Activated CD8-positive, alpha-beta memory T cell treated with anti-CD3 and anti-CD28 coated beads, Interleukin-2, amount 50 U/mL, for 1 hour (primary cell): Measurements from ENCODE around the gene DOCK9.
"Not testable (repeated sequence)": the region's sequence is repeated elsewhere in the genome, so short reads cannot be mapped to it uniquely, and the experiment has no call there.

Experiments
- DNase-seq: peaks from one replicate; pipeline ENCODE4 v3.0.0-alpha.2; 2020; ENCODE audit errors: extremely low read depth

The DOCK9 gene

GRCh38 chr13:98824376-98825160 lies 153.3 kb downstream of the DOCK9 start:
- DNase-seq: no peak

- DNase-seq: no peak
Measured at GRCh38 chr13:98823442-98823841, 154.4 kb downstream of the DOCK9 start.

GRCh38 chr13:98822225-98822606 lies 155.6 kb downstream of the DOCK9 start:
- DNase-seq: no peak

DNA sequence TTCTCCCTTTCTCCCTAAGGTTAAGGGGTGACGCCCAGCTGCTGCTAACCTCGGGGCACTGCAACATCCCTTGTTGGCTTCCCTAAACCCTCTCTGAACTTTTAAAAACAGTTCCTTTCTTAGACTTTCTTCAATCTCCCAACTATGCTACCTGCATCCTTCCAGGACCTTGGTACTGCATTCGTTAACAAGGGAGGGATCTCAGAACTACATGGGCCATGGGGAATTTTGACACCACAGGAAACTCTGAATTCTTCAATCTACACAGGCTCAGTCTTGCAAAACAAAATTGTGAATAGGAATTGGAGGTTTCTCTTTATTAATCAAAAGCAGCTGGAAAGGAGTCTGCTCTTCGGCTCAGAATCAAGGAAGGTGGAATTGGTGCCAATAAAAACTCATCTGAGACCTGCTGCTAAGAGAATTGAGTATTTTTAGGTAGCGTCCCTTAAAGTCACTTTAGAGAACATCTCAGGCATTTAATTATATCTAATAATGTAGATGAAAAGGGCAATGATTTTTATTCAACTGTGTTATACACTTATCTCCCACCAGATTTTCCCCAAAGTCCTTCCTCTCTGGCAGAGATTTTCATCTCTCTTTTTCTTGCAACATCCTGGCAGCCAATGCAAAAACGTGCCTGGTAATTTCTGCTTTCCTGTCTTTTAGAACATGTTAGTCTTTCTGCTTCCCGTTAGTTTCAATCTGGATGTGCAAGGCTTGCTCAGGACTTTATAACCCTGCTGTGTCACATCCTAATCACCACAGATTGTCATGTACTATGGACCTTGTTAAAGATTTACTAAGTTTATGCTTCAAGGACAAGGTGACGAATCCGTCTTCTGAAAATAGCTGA lies 156.3 kb downstream of the DOCK9 start:
- no peak for DNase-seq

DNA sequence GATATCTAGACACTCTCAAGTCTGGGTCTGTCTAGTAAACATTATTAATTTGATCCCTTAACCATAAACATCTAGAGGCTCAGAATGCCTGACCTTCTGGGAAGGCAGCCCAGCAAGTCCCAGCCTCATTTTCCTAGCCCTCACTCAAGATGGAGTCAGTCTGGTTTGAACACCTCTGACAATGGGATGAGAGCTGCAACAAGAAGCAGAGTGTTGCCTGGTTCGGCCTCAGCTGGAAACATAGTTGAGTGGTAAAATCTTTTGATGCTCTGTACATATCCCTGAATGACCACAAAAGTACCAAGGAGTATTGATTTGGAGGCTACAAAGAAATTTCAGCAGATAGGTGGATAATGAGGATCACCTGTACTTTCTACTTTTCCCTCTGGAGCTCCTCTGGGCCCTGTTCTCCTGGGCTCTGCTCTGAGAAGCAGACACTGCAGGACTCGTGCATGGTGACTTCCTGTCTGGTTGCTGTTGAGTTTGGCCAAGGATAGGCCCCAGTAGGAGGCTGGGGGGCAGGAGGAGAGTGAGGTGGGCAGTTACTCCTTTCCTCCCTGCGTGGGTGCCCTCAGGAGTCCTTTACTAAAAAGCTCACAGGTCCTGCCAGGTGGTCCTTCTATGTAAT lies 157.0 kb downstream of the DOCK9 start:
- DNase-seq: no peak

DNA sequence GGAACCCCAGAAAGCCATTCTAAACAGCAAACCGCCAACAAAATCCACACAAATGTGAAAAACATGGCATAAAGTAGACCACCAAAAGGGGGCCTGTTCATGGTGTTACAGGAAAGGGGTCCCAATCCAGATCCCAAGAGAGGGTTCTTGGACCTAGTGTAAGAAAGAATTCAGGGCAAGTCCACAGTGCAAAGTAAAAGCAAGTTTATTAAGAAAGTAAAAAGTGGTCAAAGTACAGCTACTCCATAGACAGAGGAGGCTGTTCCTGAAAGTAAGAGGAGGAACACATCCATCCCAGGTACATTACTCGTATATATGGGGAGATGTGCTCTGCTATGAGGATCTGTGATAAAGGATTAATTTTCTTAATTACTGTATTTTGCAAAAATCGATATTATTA lies 157.6 kb downstream of the DOCK9 start:
- DNase-seq: no peak

DNA sequence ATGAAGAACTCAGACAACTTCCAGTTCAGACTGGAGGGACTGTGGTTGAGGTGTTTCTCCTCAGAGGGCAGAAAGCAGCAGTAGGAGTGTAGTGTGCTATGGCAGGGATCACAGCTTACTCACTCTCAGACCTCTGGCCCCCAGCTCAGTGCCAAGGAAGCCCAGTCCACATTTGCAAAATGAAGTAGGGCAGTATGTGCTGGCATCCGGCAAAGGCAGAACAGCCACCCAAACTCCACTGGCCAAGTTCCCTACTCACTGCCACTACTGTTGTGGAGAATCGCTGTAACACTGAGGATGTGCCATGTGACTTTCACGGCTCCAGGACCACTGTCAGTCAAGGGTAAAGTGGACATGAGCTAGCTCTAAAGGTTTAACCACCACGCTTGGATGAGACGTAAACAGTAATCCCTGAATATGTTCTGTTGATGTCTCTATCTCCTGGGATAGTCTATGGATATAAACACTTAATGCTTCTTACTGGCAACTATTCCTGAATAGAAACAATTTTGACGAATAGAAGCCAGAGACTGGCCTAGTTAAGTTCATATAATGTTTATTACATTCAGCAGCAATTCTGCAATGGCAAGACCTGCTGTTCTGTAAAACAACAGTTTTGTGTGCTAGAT lies 158.4 kb downstream of the DOCK9 start:
- no peak for DNase-seq

DNA sequence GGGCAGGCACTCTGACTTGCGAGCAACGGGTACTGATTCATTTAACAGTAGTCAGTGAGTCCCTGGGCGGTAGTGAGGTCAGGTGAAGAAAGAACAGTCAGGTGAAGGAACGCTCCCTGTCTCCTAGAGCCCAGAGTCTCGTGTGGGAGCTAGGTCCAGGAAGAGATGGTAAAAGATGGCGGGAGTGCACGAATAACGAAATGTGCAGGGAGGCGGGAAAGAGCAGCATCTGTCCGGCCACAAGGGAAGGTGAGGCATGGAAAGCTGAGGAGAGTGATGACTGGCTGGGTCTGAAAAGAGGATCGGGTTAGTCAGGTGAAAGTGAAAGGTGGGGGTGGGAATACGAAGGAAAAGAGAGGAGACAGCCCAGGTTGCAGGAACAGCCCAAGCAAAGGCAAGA lies 161.5 kb downstream of the DOCK9 start:
- no peak for DNase-seq

DNA sequence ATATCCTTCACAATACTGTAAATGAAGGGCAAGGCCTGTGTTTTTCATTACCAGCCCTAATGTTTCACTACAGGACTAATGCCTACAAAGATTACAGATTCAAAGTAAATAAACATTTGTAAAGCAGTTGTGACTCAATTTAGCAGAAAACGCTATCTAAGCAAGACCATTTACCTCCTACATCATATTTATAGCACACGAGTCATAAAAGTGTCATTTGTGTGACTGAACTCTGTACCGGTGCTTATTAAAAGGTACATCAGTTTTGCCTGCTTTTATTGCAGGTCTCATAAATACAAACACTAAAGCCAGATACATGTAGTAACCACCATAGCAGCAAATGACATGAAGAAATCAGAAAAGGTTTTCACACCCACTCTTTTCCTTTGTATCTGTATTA lies 163.9 kb downstream of the DOCK9 start:
- no peak for DNase-seq

GRCh38 chr13:98812186-98812790 lies 165.6 kb downstream of the DOCK9 start:
- not testable (repeated sequence) for DNase-seq

DNA sequence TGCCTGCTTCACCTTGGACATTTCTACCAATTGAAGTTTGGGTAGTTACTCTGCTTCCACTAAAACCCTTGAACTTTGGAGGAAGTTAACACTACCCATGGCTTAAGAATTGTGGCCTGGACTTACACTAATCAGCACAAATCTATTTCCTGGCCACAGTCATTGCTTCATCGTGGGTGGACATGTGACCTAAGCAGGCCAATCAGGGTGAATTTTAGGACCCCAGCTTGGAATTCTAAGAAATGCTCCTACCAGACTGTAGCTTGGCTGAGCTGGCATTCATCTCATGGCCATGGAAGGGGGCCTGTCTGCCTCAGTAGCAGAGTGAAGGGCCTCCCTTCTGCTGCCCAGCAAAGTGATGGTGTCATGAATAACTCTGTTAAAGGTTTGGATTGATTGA lies 167.1 kb downstream of the DOCK9 start:
- no peak for DNase-seq

DNA sequence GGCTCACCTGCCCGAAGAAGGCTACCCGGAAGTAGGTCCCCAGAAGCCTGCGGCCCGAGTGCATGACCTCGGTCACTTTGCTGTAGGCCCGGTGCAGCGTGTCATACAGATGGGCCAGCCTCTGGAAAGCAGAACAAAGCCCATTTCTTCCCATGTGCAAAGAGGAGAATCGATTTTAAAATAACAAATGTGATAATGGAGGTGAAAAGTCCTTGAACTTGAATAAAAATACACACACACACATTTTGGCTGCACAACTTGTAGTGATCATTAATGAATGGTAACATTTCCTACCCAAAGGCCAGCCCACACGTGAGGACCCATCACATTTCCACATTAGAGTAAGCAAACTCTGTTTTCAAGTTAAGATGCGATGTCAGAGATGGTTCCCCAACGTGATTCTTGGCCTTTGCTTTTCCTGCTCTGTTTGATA lies 168.5 kb downstream of the DOCK9 start:
- no peak for DNase-seq

GRCh38 chr13:98807774-98808173 lies 170.1 kb downstream of the DOCK9 start:
- DNase-seq: no peak

- DNase-seq: no peak
Measured at GRCh38 chr13:98804336-98804855, 173.5 kb downstream of the DOCK9 start.

GRCh38 chr13:98803921-98804320 lies 173.9 kb downstream of the DOCK9 start:
- DNase-seq: no peak

DNA sequence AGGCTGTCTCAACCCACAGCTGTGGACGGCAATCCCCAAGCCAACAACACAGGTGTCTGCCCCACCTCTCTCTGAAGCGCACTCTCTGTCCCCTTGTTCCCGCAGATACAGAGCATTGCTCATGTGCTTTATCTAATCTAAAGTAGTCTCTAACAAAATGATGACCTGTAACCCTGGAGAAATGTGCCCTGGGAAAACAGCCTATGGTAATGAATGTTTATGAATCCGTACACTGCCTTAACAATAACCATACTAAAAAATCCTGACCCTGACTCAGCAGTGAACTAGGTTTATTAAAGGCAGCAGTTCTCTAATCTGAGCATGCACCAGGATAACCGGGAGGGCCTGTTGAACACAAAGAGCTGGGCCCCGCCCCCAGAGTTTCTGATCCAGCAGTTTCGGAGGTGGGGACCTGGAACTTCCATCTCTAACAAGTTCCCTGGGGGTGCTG lies 174.7 kb downstream of the DOCK9 start:
- DNase-seq: no peak

- no peak for DNase-seq
Measured at GRCh38 chr13:98802559-98802958, 175.3 kb downstream of the DOCK9 start.

GRCh38 chr13:98801626-98802418 lies 176.0 kb downstream of the DOCK9 start:
- no peak for DNase-seq

- no peak for DNase-seq
Measured at GRCh38 chr13:98800078-98800477, 177.8 kb downstream of the DOCK9 start.

DNA sequence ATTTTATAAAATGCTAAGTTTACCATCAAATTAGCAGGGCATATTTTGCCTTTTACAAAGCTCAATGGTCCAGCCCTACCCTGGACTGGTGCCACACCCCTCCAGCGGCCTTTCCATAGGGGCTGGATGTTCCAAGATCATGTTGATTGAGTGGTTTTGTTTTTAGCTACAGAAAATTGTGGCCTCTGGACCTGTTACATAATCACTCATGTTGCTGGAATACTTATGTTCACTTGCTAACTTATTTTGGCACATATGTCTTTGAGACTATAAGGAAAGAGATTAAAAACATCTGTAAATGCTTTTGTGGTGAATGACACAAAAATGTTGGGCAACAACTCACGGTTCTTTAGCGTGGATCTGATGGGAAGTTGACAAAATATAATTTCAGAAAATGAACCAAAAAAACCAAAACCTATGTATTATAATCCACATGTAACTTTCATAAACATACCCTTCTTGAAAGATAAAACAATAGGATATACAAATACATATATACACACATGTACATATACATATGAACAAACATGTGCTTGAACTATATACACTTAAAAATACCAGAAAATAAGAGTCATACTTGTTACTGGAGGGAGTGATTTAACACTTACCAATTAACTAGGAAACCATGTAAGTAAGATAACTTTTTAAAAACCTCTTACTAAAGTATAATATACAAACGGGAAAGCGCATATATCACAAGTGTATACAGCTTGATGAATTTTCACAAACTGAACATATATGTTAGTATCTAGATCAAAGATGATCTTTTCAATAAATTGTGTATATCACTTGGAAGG lies 178.8 kb downstream of the DOCK9 start:
- DNase-seq: no peak
